A673 (cell line): ENCODE data around the gene ZMYM5. TPM values are rescaled to one million over a fixed set of nuclear protein-coding genes. Genes with fewer than 3 reads are reported as not detected.

ENCODE experiments used
- BruUV-seq: library from RNA; stranded (reverse); fragments of 400-500 nt; replicated peaks from 2 replicates; lab custom pipeline; 2021; lab: Mats Ljungman, UMichigan
- CTCF ChIA-PET: fragments of 300-600 bp; sonication (Branson Sonifier 250); formaldehyde crosslinking; loops from one replicate; lab custom pipeline; 2022; ENCODE audit warnings: antibody characterized with exemption; lab: Charles Lee
- POLR2A ChIA-PET: fragments of 300-600 bp; sonication (Branson Sonifier 250); formaldehyde crosslinking; loops from one replicate; lab custom pipeline; 2022; ENCODE audit warnings: antibody characterized with exemption; ENCODE audit not compliant: low non-redundant PET; lab: Charles Lee
- DNase-seq: peaks from one replicate; pipeline ENCODE4 v3.0.0-alpha.2; 2015; ENCODE audit warnings: low spot score
- H3K27ac ChIP-seq: fragments of 200-600 bp; sonication (generic); 2 replicates; pipeline ENCODE4 v1.5.1; 2016; ENCODE audit warnings: mixed run types, low read depth, mild to moderate bottlenecking, mixed read lengths, antibody characterized with exemption, low read length; ENCODE audit not compliant: poor library complexity, severe bottlenecking
- H3K27me3 ChIP-seq: fragments of 200-600 bp; sonication (generic); replicated peaks from 2 replicates; pipeline ENCODE4 v1.6.1; 2017; ENCODE audit warnings: mixed run types, low read depth, mild to moderate bottlenecking, mixed read lengths, antibody characterized with exemption, low read length; ENCODE audit not compliant: insufficient read depth, poor library complexity
- H3K36me3 ChIP-seq: fragments of 200-600 bp; sonication (generic); 2 replicates; pipeline ENCODE4 v1.6.1; 2016; ENCODE audit warnings: mixed run types, mild to moderate bottlenecking, mixed read lengths, antibody characterized with exemption, low read length; ENCODE audit not compliant: insufficient read depth, poor library complexity, severe bottlenecking
- H3K4me1 ChIP-seq: fragments of 200-600 bp; sonication (generic); 2 replicates; pipeline ENCODE4 v1.6.1; 2017; ENCODE audit warnings: mixed run types, mild to moderate bottlenecking, mixed read lengths, antibody characterized with exemption, low read length; ENCODE audit not compliant: insufficient read depth, poor library complexity, severe bottlenecking
- H3K4me3 ChIP-seq: fragments of 200-600 bp; sonication (generic); 2 replicates; pipeline ENCODE4 v1.5.1; 2016; ENCODE audit warnings: low read depth, mixed run types, mild to moderate bottlenecking, mixed read lengths, low read length; ENCODE audit not compliant: poor library complexity, severe bottlenecking
- H3K9me3 ChIP-seq: fragments of 200-600 bp; sonication (generic); 2 replicates; pipeline ENCODE4 v1.6.1; 2016; ENCODE audit warnings: mixed run types, low read depth, mild to moderate bottlenecking, mixed read lengths, antibody characterized with exemption, low read length; ENCODE audit not compliant: poor library complexity, severe bottlenecking
- EZH2 ChIP-seq: fragments of 200-600 bp; sonication (generic); IDR thresholded peaks from 2 replicates; pipeline ENCODE4 v1.6.1; 2017; ENCODE audit warnings: borderline replicate concordance, low read depth, mild to moderate bottlenecking, mixed read lengths, antibody characterized with exemption, low read length; ENCODE audit not compliant: poor library complexity, severe bottlenecking
- intact Hi-C: fragments of 100-400 bp; cut with micrococcal nuclease; formaldehyde crosslinking; loops from one replicate; pipeline ENCODE4 v1.10.0; 2022; ENCODE audit not compliant: unreplicated experiment
- total RNA-seq: library from RNA; stranded (reverse); gene quantifications from 2 replicates; pipeline ENCODE4 v1.2.3, GENCODE V29; 2021
- TF ChIP-seq, protein P1 (sequence below): fragments of 300-800, 200-600 bp; sonication (generic); conservative IDR thresholded peaks from 2 replicates; pipeline ENCODE4 v1.5.1; 2017; ENCODE audit warnings: low read depth, mild to moderate bottlenecking, antibody characterized with exemption, low read length, moderate library complexity, mixed read lengths

Gene ZMYM5
- total RNA-seq, 1 experiment from 2014 or later = 17.4 TPM

DNA sequence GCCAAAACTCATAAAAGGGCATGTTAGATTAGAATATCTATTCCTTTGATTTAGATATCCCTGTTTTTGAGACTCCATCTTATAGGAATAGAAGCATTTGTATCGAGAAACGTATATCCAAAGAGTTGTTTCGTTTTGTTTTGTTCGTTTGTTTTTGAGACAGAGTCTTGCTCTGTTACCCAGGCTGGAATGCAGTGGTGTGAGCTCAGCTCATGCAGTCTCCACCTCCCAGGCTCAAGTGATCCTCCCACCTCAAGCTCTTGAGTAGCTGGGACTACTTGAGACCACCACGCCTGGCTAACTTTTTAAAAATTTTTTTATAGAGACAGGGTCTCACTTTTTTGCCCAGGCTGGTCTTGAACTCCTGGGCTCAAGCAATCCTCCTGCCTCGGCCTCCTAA is 26.6 kb upstream of the ZMYM5 start:
- no peak for DNase-seq
- BruUV-seq = no TSS peak
- POLR2A ChIA-PET = no interaction called here

GRCh38 chr13:19888799-19889198 is 25.4 kb upstream of the ZMYM5 start:
- Histone ChIP-seq H3K27ac (no peak overlapping the region), H3K27me3 (no peaks in the 10 kb centered on the region), H3K36me3 (no peaks in the 10 kb centered on the region), H3K4me1 (no peaks in the 10 kb centered on the region), H3K4me3 (no peak overlapping the region), H3K9me3 (no peaks in the 10 kb centered on the region)
- BruUV-seq = no TSS peak
- DNase-seq = peak; percentile 43
- POLR2A ChIA-PET = no interaction called here
- CTCF ChIA-PET = no interaction called here
- TF ChIP-seq EZH2 = no peak
- TF ChIP-seq, protein P1, sequence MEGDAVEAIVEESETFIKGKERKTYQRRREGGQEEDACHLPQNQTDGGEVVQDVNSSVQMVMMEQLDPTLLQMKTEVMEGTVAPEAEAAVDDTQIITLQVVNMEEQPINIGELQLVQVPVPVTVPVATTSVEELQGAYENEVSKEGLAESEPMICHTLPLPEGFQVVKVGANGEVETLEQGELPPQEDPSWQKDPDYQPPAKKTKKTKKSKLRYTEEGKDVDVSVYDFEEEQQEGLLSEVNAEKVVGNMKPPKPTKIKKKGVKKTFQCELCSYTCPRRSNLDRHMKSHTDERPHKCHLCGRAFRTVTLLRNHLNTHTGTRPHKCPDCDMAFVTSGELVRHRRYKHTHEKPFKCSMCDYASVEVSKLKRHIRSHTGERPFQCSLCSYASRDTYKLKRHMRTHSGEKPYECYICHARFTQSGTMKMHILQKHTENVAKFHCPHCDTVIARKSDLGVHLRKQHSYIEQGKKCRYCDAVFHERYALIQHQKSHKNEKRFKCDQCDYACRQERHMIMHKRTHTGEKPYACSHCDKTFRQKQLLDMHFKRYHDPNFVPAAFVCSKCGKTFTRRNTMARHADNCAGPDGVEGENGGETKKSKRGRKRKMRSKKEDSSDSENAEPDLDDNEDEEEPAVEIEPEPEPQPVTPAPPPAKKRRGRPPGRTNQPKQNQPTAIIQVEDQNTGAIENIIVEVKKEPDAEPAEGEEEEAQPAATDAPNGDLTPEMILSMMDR = peak; percentile 36; the same call in 1 of the 2 replicates
- intact Hi-C loops = no loop called here

More for the DNA sequence above, 26.6 kb upstream of the ZMYM5 start:
- CTCF ChIA-PET = no interaction called here
- H3K27me3 ChIP-seq = no peaks in the 10 kb centered on the region
- no peak overlapping the region for H3K27ac ChIP-seq
- no peaks in the 10 kb centered on the region for H3K36me3 ChIP-seq
- H3K4me1 ChIP-seq = no peaks in the 10 kb centered on the region
- H3K9me3 ChIP-seq = no peaks in the 10 kb centered on the region
- H3K4me3 ChIP-seq = no peak overlapping the region
- intact Hi-C loops = no loop called here
- TF ChIP-seq, protein P1 = no peak
- no peak for TF ChIP-seq EZH2

GRCh38 chr13:19882231-19882630 is 18.8 kb upstream of the ZMYM5 start:
- no peak for TF ChIP-seq EZH2
- TF ChIP-seq, protein P1 = no peak
- POLR2A ChIA-PET = interaction anchor here (0.6 kb wide), 1 partner anchor 64 kb away, joined by 5 read pairs; no protein-coding TSS in a partner anchor
- Histone ChIP-seq H3K27ac (no peak overlapping the region), H3K4me3 (no peak overlapping the region), H3K36me3 (no peaks in the 10 kb centered on the region), H3K9me3 (no peaks in the 10 kb centered on the region), H3K27me3 (no peaks in the 10 kb centered on the region), H3K4me1 (no peaks in the 10 kb centered on the region)
- DNase-seq = no peak
- no TSS peak for BruUV-seq
- CTCF ChIA-PET = interaction anchor here (0.6 kb wide), 1 partner anchor 140 kb away, joined by 4 read pairs; no protein-coding TSS in a partner anchor
- intact Hi-C loops = no loop called here
